ENCODE measurements around the gene WDR5.

WDR5 gene

DNA sequence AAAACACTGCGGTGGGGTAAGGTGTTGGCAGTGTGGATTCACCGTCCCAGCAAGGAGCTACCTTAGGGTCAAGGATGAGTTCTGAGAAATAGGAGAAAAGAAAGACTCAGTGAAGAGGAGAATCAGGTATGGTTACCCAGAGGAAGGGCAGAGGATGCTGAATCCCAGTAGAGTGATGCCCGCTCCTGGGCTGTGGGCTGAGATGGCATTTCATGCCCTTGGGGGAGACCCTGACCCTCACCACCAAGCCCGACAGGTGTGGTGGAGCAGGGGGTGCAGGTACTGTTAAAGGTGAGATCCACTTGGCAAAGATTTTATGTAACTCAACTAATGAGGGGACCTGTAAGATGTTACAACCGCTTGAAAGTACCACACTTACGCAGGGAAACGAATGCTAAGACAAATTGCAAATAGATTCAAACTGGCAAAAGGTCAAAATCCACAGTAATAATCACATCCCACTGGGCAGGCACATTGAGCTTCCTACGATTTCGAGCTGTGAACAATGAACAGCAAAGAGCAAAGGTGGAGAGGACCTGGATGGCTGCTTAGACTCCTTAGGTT is 26.4 kb downstream of the WDR5 start:
- TF ChIP-seq SIN3A (IDR thresholded peaks at IDR 0.05; ENCODE audit: borderline replicate concordance, insufficient read depth, low read length) (no peak), POLR2AphosphoS5 (IDR thresholded peaks at IDR 0.05; ENCODE audit: low read depth, low read length) (no peak), FOXP2 (optimal IDR thresholded peaks at IDR 0.05; ENCODE audit: borderline replicate concordance, extremely low read depth, extremely low read length, insufficient read depth) (no peak), TAF1 (IDR thresholded peaks at IDR 0.05; ENCODE audit: borderline replicate concordance, insufficient read depth, low read length) (no peak)
- TF ChIP-seq, protein P1, sequence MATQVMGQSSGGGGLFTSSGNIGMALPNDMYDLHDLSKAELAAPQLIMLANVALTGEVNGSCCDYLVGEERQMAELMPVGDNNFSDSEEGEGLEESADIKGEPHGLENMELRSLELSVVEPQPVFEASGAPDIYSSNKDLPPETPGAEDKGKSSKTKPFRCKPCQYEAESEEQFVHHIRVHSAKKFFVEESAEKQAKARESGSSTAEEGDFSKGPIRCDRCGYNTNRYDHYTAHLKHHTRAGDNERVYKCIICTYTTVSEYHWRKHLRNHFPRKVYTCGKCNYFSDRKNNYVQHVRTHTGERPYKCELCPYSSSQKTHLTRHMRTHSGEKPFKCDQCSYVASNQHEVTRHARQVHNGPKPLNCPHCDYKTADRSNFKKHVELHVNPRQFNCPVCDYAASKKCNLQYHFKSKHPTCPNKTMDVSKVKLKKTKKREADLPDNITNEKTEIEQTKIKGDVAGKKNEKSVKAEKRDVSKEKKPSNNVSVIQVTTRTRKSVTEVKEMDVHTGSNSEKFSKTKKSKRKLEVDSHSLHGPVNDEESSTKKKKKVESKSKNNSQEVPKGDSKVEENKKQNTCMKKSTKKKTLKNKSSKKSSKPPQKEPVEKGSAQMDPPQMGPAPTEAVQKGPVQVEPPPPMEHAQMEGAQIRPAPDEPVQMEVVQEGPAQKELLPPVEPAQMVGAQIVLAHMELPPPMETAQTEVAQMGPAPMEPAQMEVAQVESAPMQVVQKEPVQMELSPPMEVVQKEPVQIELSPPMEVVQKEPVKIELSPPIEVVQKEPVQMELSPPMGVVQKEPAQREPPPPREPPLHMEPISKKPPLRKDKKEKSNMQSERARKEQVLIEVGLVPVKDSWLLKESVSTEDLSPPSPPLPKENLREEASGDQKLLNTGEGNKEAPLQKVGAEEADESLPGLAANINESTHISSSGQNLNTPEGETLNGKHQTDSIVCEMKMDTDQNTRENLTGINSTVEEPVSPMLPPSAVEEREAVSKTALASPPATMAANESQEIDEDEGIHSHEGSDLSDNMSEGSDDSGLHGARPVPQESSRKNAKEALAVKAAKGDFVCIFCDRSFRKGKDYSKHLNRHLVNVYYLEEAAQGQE (IDR thresholded peaks at IDR 0.05; ENCODE audit: insufficient read depth in 1 of 2, low read depth in 2 of 2, low read length in 2 of 2), result no peak

DNA sequence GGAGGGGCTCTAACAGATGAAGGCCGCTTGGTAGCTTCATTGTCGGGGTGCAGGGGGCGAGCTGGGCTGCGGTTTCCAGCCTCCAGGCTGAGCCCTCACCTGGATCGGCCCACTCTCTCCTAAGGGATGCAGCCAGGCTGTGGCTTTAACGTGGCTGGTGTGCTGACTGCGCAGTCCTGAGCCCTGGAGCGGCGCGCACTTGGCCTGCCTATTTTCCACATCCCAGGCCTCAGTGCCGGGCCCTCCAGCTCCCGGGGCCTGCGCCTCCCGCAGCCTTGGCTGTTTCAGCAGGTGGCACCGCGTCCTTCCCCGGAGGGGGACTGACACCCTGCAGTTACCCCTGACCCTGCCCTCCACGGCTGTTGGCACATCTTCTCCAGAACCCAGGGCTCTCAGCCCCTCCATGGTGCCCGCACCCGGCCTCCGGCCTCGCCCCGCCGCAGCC is 27.1 kb downstream of the WDR5 start:
- TF ChIP-seq POLR2AphosphoS5 (IDR thresholded peaks at IDR 0.05; ENCODE audit: low read depth, low read length), result no peak
- TF ChIP-seq, protein P1 (IDR thresholded peaks at IDR 0.05; ENCODE audit: insufficient read depth in 1 of 2, low read depth in 2 of 2, low read length in 2 of 2), result no peak
- TF ChIP-seq FOXP2 (optimal IDR thresholded peaks at IDR 0.05; ENCODE audit: borderline replicate concordance, extremely low read depth, extremely low read length, insufficient read depth), result no peak
- TF ChIP-seq TAF1 (IDR thresholded peaks at IDR 0.05; ENCODE audit: borderline replicate concordance, insufficient read depth, low read length), result no peak
- no peak for TF ChIP-seq SIN3A (IDR thresholded peaks at IDR 0.05; ENCODE audit: borderline replicate concordance, insufficient read depth, low read length)

DNA sequence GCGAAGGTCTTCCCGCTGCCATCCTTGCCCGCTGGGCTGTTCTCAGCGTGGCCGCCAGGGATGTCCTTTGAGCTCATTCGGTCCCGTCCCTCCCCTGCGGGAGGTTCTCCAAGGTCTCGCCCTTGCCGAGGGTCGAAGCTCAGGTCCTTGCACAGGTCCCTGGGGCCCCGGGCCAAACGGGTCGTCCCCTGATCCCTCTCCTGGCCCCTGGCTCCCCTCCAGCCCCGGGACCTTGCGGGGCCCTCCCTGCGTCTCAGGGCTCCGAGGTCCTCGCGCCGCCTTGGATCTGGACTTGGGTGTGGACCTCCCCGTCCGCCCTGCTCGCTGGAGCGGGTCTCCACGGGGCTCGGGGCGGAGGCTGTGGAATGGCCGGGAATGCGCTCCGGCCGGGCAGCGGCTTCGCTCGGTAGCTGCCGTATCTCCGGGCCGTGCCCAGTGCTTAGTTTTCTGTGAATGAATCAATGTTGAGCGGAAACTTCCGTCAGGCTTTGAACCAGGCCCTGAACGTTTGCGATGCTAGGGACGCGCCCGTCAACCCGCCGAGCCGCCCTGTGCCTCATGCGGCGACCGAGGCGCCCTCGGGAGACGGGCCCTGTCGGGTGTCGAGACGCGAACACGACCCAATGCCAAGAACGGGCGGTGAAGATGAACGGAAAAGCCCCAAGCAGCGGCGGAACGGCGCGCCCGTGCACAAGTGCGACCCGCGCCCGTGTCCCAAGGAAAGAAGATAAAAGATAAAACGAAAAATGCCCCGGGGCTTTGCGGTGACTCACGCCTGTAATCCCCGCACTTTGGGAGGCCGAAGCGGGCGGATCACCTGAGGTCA is 27.7 kb downstream of the WDR5 start:
- no peak for TF ChIP-seq SIN3A (IDR thresholded peaks at IDR 0.05; ENCODE audit: borderline replicate concordance, insufficient read depth, low read length)
- no peak for TF ChIP-seq POLR2AphosphoS5 (IDR thresholded peaks at IDR 0.05; ENCODE audit: low read depth, low read length)
- TF ChIP-seq FOXP2 (optimal IDR thresholded peaks at IDR 0.05; ENCODE audit: borderline replicate concordance, extremely low read depth, extremely low read length, insufficient read depth), result no peak
- TF ChIP-seq, protein P1 (IDR thresholded peaks at IDR 0.05; ENCODE audit: insufficient read depth in 1 of 2, low read depth in 2 of 2, low read length in 2 of 2), result no peak
- no peak for TF ChIP-seq TAF1 (IDR thresholded peaks at IDR 0.05; ENCODE audit: borderline replicate concordance, insufficient read depth, low read length)

DNA sequence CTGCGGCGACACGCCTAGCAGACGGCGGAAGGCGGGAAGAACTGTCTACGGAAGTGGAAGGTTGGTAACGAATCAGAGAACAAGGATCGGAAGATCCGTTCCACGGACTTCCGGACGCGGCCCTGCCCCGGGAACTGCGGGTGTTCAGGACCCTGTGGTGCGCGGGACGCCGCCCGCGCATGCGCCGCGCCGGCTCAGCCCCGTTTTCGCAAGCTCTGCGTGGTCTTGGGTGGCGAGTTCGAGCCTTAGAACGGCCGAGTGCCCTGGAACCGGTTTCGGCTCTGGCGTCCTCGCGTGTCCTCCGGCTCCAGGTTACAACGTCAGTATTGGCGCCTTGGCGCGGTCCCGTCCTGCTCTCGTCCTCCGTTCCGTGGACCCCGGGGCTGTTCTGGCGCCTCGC is 29.0 kb downstream of the WDR5 start:
- no peak for TF ChIP-seq TAF1 (IDR thresholded peaks at IDR 0.05; ENCODE audit: borderline replicate concordance, insufficient read depth, low read length)
- TF ChIP-seq POLR2AphosphoS5 (IDR thresholded peaks at IDR 0.05; ENCODE audit: low read depth, low read length), result no peak
- TF ChIP-seq SIN3A (IDR thresholded peaks at IDR 0.05; ENCODE audit: borderline replicate concordance, insufficient read depth, low read length), result no peak
- no peak for TF ChIP-seq FOXP2 (optimal IDR thresholded peaks at IDR 0.05; ENCODE audit: borderline replicate concordance, extremely low read depth, extremely low read length, insufficient read depth)
- TF ChIP-seq, protein P1 (IDR thresholded peaks at IDR 0.05; ENCODE audit: insufficient read depth in 1 of 2, low read depth in 2 of 2, low read length in 2 of 2), result no peak

Measured in PFSK-1 (cell line).